B cell (primary cell): ENCODE results near the gene MRPL18. TPM values are rescaled to one million over a fixed set of nuclear protein-coding genes. Genes with fewer than 3 reads are reported as not detected.

ENCODE experiments used
- ATAC-seq: fragments of 200-7000 bp; cut with Tn5 transposase; one replicate; pipeline ENCODE4 v1.10.0; 2021; ENCODE audit warnings: low read depth, mild to moderate bottlenecking, moderate number of reproducible peaks, moderate library complexity
- CTCF ChIA-PET: fragments of 350-600 bp; sonication (Branson Sonifier 250); formaldehyde crosslinking; loops from one replicate; lab custom pipeline; 2021; ENCODE audit warnings: antibody characterized with exemption, inconsistent platforms; lab: Charles Lee
- POLR2A ChIA-PET: fragments of 350-600 bp; sonication (Branson Sonifier 250); formaldehyde crosslinking; loops from one replicate; lab custom pipeline; 2021; ENCODE audit warnings: antibody characterized with exemption; lab: Charles Lee
- DNase-seq: peaks from one replicate; pipeline ENCODE4 v3.0.0; 2013
- H2AFZ ChIP-seq: 2 replicates; pipeline ENCODE4 v1.6.1; 2012; ENCODE audit warnings: mild to moderate bottlenecking, low read depth, low read length; ENCODE audit not compliant: insufficient read depth, poor library complexity, severe bottlenecking
- H3K27ac ChIP-seq, 2 donors: 1 replicate in 1 of 2; 2 replicates in 1 of 2; pipeline ENCODE4 v1.5.1; 2012 to 2013; ENCODE audit warnings: low read length in 2 of 2, mild to moderate bottlenecking in 2 of 2, moderate library complexity in 1 of 2
- H3K27me3 ChIP-seq, 4 experiments: fragments of 200-600 bp in 1 of 4; sonication (generic) in 1 of 4; replicated peaks in 1 of 4; 1 replicate in 2 of 4; 2 replicates in 2 of 4; pipeline versions ENCODE4 v1.6.1 to v1.7.0; 2013 to 2016; ENCODE audit warnings: low read length in 3 of 4, mild to moderate bottlenecking in 2 of 4, mixed read lengths in 1 of 4, moderate library complexity in 1 of 4; ENCODE audit not compliant: insufficient read depth in 4 of 4, control insufficient read depth in 3 of 4; ENCODE audit errors: control extremely low read depth in 1 of 4
- H3K36me3 ChIP-seq, 2 experiments: replicated peaks in 1 of 2; 1 replicate in 1 of 2; 2 replicates in 1 of 2; pipeline versions ENCODE4 v1.6.1 to v1.7.1; 2013; ENCODE audit warnings: low read length in 1 of 2; ENCODE audit not compliant: insufficient read depth in 2 of 2, control insufficient read depth in 1 of 2; ENCODE audit errors: control extremely low read depth in 1 of 2, extremely low read depth in 1 of 2
- H3K4me1 ChIP-seq, 2 donors: fragments of 200-600 bp in 1 of 2; sonication (generic) in 1 of 2; 1 replicate in 1 of 2; 2 replicates in 1 of 2; pipeline versions ENCODE4 v1.5.1 to v1.6.1; 2013 to 2017; ENCODE audit warnings: low read length in 2 of 2; ENCODE audit not compliant: control insufficient read depth in 2 of 2, insufficient read depth in 2 of 2
- H3K4me2 ChIP-seq: replicated peaks from 2 replicates; pipeline ENCODE3; 2012; ENCODE audit warnings: mild to moderate bottlenecking, low read depth, low read length; ENCODE audit not compliant: poor library complexity, severe bottlenecking
- H3K4me3 ChIP-seq, 5 experiments: fragments of 200-600 bp in 1 of 5; sonication (generic) in 1 of 5; 1 replicate in 3 of 5; 2 replicates in 2 of 5; pipeline versions ENCODE4 v1.5.1 to v1.7.0; 2011 to 2016; ENCODE audit warnings: low read length in 4 of 5, mild to moderate bottlenecking in 4 of 5, low read depth in 2 of 5, control low read depth in 1 of 5, moderate library complexity in 1 of 5; ENCODE audit not compliant: insufficient read depth in 1 of 5; ENCODE audit errors: control extremely low read depth in 1 of 5, extremely low read depth in 1 of 5
- H3K79me2 ChIP-seq: fragments of 200-600 bp; sonication (generic); one replicate; pipeline ENCODE4 v1.6.0; 2016; ENCODE audit warnings: low read length; ENCODE audit not compliant: control insufficient read depth, insufficient read depth
- H3K9ac ChIP-seq: fragments of 200-600 bp; sonication (generic); 2 replicates; pipeline ENCODE4 v1.6.1; 2017; ENCODE audit warnings: mild to moderate bottlenecking, low read length, moderate library complexity
- H3K9me3 ChIP-seq, 3 donors: one replicate each; pipeline versions ENCODE4 v1.6.1 to v1.7.1; 2013; ENCODE audit warnings: low read length in 2 of 3; ENCODE audit not compliant: control insufficient read depth in 2 of 3, insufficient read depth in 1 of 3; ENCODE audit errors: control extremely low read depth in 1 of 3
- H4K20me1 ChIP-seq: 2 replicates; pipeline ENCODE4 v1.6.0; 2012; ENCODE audit warnings: mild to moderate bottlenecking, low read length; ENCODE audit not compliant: insufficient read depth, control insufficient read depth, poor library complexity, severe bottlenecking
- H3K27ac Mint-ChIP-seq: one replicate; pipeline ENCODE4 v1.8.0; 2021; ENCODE audit warnings: mixed read lengths
- H3K27me3 Mint-ChIP-seq: one replicate; pipeline ENCODE4 v1.8.0; 2021; ENCODE audit warnings: mixed read lengths
- H3K4me1 Mint-ChIP-seq: one replicate; pipeline ENCODE4 v1.8.0; 2021; ENCODE audit warnings: mixed read lengths
- H3K4me3 Mint-ChIP-seq: one replicate; pipeline ENCODE4 v1.8.0; 2021; ENCODE audit warnings: mixed read lengths
- H3K9me3 Mint-ChIP-seq: one replicate; pipeline ENCODE4 v1.8.0; 2022; ENCODE audit warnings: mixed read lengths; ENCODE audit not compliant: insufficient read depth
- CTCF ChIP-seq: fragments of 200-600 bp; IDR thresholded peaks from one replicate; pipeline ENCODE4 v1.8.0; 2022; ENCODE audit warnings: antibody characterized with exemption, mild to moderate bottlenecking
- EZH2 ChIP-seq: IDR thresholded peaks from 2 replicates; pipeline ENCODE4 v1.6.1; 2012; ENCODE audit warnings: borderline replicate concordance, low read depth, mild to moderate bottlenecking, moderate library complexity, low read length; ENCODE audit not compliant: insufficient read depth, poor library complexity, severe bottlenecking
- WGBS: methylation state at CpG from one replicate; pipeline ENCODE4 v1.1.5; 2013; ENCODE audit warnings: missing lambda C conversion rate; ENCODE audit not compliant: insufficient coverage; 5-methylcytosine and 5-hydroxymethylcytosine counted together
- intact Hi-C: fragments of 100-400 bp; cut with micrococcal nuclease; formaldehyde crosslinking; loops from one replicate; pipeline ENCODE4 v1.10.0; 2022
- polyA plus RNA-seq: library from polyadenylated mRNA; depleted of rRNA; stranded (reverse); fragments of >200 nt; gene quantifications from 2 replicates; pipeline ENCODE4 v1.2.3, GENCODE V29; 2012
- total RNA-seq, 2 donors: library from RNA; stranded (reverse); fragments of 120-200 nt in 1 of 2; gene quantifications; 1 replicate in 1 of 2; 2 replicates in 1 of 2; pipeline versions ENCODE4 v1.2.3 to v1.2.4, GENCODE V29; 2013 to 2022

The MRPL18 gene
- total and polyA plus RNA-seq, 2 donors (not counting 1 experiment from before 2014, with no cell fraction given), result 32.1 to 35.1 TPM

DNA sequence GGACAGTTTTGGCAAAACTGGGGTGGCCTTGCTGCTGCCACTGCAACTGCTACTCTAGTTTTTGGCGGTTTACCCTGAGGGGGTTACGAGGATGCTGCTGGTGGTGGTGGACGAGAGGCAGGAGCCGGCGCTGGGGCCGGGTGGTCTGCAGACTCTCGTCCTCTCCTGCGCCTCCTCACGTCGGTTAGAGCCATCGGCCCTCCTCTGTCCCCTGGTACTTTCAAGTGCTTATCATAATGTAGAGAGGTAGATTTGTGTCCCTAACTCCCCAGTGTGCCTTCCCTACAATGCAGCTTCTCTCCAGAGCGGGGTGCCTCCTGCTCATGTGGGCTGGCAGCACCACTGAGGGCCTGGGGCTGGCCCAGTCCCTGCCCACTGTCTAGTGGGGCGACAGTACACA, 35.7 kb downstream of the MRPL18 start:
- H3K36me3 ChIP-seq, result no peaks in the 10 kb centered on the region
- WGBS, result 98% methylated on average over 7 of the region's 13 CpGs
- Mint-ChIP-seq H3K9me3 (peaks cover 3% of the 10 kb centered on the region), H3K27ac (no peak overlapping the region), H3K27me3 (no peaks in the 10 kb centered on the region), H3K4me1 (peaks cover 14% of the 10 kb centered on the region), H3K4me3 (no peak overlapping the region)
- no peak overlapping the region for H2AFZ ChIP-seq
- no peaks in the 10 kb centered on the region for H4K20me1 ChIP-seq
- no peak for ATAC-seq
- H3K4me3 ChIP-seq, result no peak overlapping the region
- ChIA-PET POLR2A (no interaction called here), CTCF (no interaction called here)
- no peaks in the 10 kb centered on the region for H3K27me3 ChIP-seq
- no peak overlapping the region for H3K27ac ChIP-seq
- DNase-seq, result no peak
- no peak overlapping the region for H3K9ac ChIP-seq
- H3K79me2 ChIP-seq, result no peaks in the 10 kb centered on the region
- TF ChIP-seq EZH2 (no peak), CTCF (no peak)
- no peak overlapping the region for H3K4me2 ChIP-seq
- intact Hi-C loops, result no loop called here
- H3K4me1 ChIP-seq, result peaks cover 20 to 22% of the 10 kb centered on the region in 2 donors
- H3K9me3 ChIP-seq, result peaks cover 0 to 7% (median 0%) of the 10 kb centered on the region in 3 donors

- Histone ChIP-seq H3K4me1 (peaks cover 15 to 18% of the 10 kb centered on the region in 2 donors), H3K36me3 (no peaks in the 10 kb centered on the region), H3K79me2 (no peaks in the 10 kb centered on the region), H4K20me1 (no peaks in the 10 kb centered on the region), H3K27me3 (no peaks in the 10 kb centered on the region), H3K9ac (no peak overlapping the region), H3K4me2 (no peak overlapping the region), H3K27ac (no peak overlapping the region), H2AFZ (no peak overlapping the region), H3K4me3 (no peak overlapping the region), H3K9me3 (peaks cover 0 to 7% (median 0%) of the 10 kb centered on the region in 3 donors)
- no peak for DNase-seq
- ATAC-seq, result no peak
- Mint-ChIP-seq H3K4me3 (no peak overlapping the region), H3K9me3 (peaks cover 3% of the 10 kb centered on the region), H3K4me1 (peaks cover 10% of the 10 kb centered on the region), H3K27ac (no peak overlapping the region), H3K27me3 (no peaks in the 10 kb centered on the region)
- ChIA-PET CTCF (no interaction called here), POLR2A (no interaction called here)
- no peak for TF ChIP-seq EZH2
- no peak for TF ChIP-seq CTCF
- intact Hi-C loops, result no loop called here
- WGBS, result 99% methylated on average over 9 of the region's 16 CpGs
These were observed 36.8 kb downstream of the MRPL18 start for GRCh38 chr6:159826968-159827647.
